ENCODE measurements around the gene B3GNT9.
A peak's percentile ranks its signal among the peaks of the same experiment; 100 is the strongest.

B3GNT9 gene, protein sequence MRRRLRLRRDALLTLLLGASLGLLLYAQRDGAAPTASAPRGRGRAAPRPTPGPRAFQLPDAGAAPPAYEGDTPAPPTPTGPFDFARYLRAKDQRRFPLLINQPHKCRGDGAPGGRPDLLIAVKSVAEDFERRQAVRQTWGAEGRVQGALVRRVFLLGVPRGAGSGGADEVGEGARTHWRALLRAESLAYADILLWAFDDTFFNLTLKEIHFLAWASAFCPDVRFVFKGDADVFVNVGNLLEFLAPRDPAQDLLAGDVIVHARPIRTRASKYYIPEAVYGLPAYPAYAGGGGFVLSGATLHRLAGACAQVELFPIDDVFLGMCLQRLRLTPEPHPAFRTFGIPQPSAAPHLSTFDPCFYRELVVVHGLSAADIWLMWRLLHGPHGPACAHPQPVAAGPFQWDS

DNA sequence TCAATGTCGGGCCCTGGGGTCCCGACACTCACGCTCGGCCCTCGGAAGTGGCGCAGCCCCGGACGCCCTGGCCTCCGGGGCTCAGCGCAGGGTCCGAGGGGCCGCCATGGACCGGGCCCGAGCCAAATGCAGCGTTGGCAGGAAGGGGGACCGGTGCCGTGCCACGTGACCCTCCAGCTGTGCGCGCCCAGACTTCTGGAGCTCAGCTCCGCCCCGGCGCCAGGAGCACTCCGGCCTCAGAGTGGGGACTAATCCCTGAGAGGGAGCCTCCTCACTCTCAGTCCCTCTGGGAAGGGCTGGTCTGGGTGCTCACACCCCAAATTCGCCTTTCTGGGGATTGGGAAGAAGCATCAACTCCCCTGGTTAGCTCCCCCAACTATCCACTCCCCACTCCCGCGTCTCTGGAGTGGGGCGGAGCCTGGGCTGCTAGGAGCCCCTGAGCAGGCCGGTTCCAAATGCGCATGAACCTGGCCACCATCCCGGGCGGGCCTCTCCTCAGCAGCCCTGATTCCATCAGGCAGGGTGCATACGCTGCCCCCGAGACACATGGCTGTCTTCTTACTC, at the start of gene B3GNT9:
Gene B3GNT9, minus strand, starts transcription at position 166 of the 564 bp plus-strand sequence. CDS start 513 bp downstream, outside the sequence.
- peak; percentile 92 for DNase-seq (ENCODE audit: low spot score)

DNA sequence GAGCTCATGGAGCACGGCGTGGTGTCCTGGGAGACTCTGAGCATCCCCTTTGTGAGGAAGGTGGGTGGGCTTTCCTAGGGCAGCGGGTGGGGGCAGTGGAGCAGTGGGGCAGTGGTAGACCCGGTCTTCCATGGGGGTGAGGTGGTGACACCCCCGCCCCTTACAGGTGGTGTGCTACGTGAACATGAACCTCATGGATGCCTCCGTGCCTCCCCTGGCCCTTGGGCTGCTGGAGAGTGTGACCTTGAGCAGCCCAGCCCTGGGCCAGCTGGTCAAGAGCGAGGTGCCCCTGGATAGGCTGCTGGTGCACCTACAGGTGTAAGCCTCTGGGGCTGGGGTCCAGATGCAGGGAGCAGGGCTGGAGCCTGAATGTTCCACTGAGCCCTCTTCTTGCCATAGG, 49.7 kb upstream of the B3GNT9 start:
- no peak for DNase-seq (ENCODE audit: low spot score)

DNA sequence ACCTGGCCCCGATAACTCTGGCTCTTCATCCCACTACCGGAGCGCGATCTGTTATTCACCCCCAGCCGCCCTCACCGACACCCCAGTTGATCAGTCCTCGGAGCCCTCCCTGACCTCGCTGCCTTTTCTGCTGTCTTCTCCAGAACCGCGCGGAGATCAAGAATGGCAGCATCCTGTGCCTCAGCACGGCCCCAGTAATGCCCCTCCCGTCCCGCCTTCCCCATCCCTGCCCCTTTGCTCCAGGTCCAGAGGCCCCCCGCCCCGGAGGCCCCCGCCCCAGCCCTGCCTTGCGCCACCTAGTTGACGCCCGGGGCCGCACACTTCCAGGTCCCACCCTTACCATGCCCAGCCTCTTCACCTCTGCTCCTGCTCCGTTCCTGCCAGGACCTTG, 49.0 kb upstream of the B3GNT9 start:
- DNase-seq (ENCODE audit: low spot score): no peak

DNA sequence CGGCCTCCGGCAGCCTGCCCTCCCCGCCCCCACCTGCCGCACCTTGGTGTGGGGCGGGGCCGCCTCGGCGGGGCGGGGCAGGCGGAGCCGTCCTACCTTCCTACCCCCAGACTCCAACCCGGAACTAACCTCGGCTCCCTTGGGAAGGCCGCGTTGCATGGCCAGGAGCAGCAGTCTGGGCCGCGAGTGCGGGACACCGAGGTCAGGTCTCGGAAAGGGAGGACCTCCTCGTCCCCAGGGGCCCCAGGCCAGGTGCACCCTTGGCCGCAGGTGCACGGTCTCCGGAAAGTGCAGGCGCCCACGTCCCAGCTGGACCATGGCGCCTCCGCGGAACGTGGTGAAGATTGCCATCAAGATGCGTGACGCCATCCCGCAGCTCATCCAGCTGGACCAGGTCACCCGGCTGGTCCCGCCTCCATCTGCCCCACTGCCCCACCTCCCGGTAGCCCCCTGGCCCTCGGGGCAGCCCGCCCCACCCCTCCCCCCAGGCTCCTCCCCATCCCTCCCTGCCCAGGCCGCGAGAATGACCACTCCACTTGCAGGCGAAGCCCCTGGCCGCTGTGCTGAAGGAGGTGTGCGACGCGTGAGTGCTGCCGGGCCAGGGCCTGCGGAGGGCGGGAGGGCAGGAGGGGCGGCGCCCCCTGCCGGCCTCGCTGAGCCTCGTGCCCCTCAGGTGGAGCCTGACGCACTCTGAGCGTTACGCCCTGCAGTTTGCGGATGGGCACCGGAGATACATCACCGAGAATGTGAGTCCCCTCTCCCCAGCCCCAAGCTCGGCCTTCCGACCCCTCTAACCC, 48.4 kb upstream of the B3GNT9 start, which contains the start of gene ELMO3:
Gene ELMO3, plus strand, starts transcription at position 121 of the 797 bp plus-strand sequence. Its CDS starts 196 bp downstream, at position 317.
- no peak for DNase-seq (ENCODE audit: low spot score)

DNA sequence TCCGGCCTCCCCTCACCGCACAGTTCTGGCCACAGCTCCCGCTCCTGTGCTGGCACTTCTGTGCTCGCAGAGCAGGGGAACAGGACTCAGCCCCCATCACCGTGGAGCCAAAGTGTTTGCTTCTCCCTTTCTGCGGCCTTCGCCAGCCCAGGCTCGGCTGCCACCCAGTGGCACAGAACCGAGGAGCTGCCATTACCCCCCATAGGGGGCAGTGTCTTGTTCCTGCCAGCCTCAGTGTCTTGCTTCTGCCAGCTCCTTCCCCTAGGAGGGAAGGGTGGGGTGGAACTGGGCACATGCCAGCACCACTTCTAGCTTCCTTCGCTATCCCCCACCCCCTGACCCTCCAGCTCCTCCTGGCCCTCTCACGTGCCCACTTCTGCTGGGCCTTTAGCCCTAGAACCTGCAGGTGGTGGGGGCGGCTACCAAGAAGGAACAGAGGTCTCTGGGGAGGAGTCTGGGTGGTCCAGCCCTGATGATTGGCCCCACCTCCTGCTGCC, 47.5 kb upstream of the B3GNT9 start:
- peak; percentile 85 for DNase-seq (ENCODE audit: low spot score)

DNA sequence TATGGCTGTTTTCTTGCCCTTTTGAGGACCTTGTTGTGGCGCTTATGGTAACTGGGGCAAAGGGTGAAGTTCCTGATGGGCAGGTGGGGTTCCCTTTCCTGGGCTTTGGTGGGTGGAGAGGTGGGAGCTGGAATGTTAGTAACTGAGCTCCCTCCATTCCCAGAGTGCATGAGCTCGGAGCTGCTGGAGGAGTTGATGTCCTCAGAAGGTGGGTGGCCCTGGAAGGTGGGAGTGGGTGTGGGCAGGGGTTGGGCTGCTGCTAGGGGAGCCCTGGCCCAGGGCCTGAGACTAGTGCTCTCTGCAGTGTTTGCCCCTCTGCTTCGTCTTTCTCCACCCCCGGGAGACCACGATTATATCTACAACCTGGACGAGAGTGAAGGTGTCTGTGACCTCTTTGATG, 46.9 kb upstream of the B3GNT9 start:
- no peak for DNase-seq (ENCODE audit: low spot score)

DNA sequence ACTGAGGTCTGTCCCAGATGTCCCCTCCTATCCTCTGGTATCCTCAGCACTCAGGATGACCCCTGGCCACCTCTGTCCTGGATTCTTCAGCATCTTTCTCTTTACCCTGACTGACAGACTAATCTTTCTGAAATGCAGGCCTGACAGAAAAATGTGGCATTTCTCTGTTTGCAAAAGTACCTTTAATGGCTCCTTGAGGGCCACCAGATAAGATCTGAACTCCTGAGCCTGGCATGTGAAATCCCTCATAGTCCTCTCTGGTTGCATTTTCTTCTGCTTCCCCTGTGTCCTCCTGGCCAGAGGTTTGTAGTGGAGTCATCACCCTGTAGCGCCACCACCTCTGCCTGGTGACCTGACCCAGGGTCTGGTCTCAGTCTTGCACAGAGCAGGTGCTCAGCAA, 46.1 kb upstream of the B3GNT9 start:
- DNase-seq (ENCODE audit: low spot score): no peak

DNA sequence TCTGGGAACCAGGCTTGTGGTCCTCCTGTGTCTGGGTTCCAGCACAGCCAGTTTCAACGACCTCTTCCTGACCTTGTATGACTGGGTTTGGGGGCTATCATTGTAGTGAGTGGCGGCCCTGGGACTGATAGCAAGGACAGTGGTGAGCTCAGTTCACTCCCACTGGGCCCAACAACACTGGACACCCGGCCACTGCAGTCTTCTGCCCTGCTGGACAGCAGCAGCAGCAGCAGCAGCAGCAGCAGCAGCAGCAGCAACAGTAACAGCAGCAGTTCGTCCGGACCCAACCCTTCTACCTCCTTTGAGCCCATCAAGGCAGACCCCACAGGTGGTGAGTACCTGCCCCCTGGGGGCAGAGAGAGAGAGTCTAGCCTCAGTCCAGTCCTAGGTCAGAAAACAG, 44.9 kb upstream of the B3GNT9 start:
- no peak for DNase-seq (ENCODE audit: low spot score)

DNA sequence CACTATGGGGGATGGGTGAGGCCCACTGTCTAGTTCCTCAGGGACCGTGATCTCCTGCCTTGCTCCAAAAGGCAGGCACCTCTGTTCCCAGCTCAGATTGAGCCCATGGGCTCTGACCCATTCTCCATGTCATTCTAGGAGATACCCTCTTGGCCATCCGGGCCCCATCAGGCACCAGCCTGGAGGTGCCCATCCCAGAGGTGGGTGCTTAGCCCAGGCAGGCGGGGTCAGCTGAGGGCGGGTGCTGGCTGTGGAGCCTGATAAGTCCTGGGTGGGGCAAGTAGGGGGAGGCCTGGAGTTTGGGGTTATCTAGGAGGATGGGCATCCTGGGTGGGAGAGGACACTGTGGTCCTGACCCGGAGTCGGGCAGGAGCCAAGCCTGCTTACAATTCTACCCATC, 43.5 kb upstream of the B3GNT9 start:
- DNase-seq (ENCODE audit: low spot score): no peak

DNA sequence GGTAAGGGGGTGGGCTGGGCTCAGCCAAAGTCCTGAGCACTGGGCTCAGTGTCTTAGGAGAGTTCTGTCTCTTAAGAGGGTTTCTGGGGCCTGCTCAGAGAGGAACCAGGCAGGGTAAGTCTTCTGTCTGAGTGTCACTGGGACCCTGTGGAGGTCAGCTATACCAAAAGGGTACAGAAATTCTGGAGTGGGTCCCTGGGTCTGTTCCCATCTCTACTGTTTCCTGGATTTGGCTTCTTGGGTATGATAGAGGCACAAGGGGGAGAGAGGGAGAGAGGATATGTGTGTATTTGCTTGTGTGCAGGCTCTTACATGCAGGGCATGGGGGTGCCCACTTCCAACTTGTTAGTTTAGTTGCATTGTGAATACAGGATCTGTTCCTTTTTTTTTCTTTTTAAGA, 42.7 kb upstream of the B3GNT9 start:
- DNase-seq (ENCODE audit: low spot score): no peak

DNA sequence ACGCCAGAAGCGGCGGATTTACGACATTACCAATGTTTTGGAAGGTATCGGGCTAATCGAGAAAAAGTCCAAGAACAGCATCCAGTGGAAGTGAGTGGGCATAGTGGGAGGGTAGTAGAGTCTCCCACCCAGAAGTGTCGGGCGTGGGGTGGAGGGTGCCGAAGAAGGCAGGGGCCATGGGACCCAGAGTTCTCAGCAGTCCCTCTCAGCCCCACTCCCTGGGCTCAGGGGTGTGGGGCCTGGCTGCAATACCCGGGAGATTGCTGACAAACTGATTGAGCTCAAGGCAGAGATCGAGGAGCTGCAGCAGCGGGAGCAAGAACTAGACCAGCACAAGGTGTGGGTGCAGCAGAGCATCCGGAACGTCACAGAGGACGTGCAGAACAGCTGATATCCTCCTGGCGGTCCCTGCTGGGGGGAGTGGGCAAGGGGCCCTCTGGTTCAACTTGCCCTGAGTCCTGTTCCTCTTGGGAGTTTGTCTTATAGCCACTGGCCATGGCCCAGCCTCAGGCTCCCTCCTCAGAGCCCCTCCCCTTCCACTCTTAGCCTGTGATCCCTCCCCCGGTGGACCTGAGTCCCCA, 42.1 kb upstream of the B3GNT9 start:
- DNase-seq (ENCODE audit: low spot score): no peak

DNA sequence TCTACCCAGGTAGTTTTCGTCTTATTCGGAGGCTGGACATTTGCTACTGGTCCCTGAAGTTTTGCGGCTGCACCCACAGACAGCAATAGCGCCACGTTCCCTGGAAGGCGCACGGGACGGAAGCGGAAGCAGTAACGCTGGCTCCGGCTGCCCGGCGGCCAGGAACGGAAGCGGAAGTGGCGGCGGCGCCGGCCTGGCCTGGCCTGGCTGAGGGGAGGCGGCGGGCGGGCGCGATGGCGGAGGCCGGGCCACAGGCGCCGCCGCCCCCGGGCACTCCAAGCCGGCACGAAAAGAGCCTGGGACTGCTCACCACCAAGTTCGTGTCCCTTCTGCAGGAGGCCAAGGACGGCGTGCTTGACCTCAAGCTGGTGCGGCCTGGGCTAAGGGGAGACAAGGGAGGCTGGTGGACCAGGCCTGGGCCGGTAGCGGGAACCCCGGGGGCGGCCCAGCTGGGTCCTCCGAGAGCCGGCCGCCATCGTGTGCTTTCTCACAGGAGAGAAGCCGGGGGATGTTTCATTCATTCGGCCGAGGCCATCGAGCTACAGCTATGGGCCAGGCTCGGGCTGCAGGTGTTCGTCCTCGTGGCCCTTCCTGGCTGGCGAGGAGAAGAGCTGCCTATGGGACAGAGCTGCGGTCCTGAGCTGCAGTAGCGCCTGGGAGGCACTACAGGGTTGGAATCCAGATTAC, 41.3 kb upstream of the B3GNT9 start, which contains the start of gene E2F4:
Gene E2F4, plus strand, starts transcription at position 161 of the 687 bp plus-strand sequence. Its CDS starts 73 bp downstream, at position 234.
- DNase-seq (ENCODE audit: low spot score): peak; percentile 94

DNA sequence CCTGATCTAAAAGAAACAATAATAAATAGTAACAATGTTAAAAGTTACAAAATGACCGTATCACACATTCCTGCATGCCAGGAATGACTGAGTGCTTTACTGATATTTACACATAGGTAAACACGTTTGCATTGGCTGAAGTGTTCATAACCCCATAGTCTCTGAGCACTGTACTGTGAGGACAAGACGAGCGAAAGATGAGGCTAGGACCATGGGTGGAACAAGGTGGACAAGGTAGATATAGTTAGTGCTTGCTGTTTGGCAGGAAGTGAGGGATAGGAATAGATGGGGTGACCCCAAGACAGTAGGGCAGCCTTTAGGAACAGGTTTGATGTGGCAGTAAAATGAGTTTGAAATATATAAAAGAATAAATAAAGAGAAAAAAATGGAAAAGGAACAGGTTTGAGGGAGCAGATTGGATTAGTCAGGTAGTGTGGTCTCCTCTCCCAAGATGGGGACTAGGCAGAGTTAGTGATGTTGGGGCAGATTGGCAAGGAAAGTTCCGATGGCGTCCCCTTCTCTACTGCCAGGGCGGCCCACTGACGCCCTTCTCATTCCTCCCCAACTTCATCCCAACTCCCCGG, 40.7 kb upstream of the B3GNT9 start:
- no peak for DNase-seq (ENCODE audit: low spot score)

DNA sequence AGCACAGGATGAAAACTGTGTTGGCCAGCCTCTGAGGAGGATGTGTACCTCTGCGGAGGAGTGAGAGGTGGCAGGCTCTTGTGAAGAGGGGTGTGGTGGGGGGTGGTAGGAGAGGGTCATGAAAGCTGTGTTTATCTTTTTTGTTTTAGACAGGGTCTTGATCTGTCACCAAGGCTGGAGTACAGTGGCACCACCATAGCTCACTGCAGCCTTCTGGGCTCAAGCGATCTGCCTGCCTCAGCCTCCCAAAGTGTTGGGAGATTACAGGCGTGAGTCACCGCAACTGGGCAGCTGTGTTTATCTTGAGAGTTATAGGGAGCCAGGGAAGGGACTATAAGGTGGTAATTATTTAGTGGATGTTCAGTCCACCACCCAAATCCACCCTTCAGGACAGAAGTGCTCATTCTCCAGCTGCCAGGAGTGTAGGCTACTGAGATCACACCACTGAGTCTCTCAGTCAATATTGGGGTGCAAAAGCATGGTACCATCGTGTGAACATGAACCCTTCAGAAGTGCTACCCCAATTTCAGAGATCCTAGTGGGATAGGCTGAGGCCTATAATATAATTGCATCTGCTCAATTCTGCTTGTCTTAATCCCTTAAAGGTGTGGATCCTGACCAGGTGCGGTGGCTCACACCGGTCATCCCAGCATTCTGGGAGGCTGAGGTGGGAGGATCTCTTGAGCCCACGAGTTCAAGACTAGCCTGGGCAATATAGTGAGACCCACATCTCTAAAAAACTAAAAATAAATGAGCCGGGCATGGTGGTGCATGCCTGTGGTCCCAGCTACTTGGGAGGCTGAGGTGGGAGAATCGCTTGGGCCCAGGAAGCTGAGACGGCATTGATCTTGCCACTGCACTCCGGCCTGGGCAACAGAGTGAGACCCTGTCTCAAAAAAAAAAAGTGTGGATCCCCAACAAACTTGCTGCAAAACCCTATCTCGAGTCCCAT, 39.9 kb upstream of the B3GNT9 start:
- no peak for DNase-seq (ENCODE audit: low spot score)

DNA sequence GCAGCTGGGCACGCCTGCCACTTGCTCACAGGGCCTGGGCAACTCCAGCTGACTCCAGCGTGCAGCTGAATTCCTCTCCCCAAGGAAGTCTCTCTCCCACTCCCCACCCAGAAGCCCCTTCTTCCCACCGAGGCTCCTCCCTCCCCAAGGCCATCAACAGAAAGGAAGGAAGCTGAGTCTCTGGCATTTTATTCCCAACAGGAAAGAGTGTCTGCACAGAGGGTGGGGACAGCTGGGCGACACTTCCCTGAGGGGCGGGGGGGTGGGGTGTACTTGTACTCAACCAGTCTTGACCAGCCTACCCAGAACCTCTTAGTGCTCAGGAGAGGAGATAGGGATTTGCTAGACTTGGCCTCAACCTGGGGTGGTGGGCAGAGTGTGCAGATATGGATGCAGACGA, 39.2 kb upstream of the B3GNT9 start, which contains the start of gene EXOC3L1:
Gene EXOC3L1, minus strand, starts transcription at position 96 of the 400 bp plus-strand sequence. CDS start 460 bp downstream, outside the sequence.
- DNase-seq (ENCODE audit: low spot score): no peak

DNA sequence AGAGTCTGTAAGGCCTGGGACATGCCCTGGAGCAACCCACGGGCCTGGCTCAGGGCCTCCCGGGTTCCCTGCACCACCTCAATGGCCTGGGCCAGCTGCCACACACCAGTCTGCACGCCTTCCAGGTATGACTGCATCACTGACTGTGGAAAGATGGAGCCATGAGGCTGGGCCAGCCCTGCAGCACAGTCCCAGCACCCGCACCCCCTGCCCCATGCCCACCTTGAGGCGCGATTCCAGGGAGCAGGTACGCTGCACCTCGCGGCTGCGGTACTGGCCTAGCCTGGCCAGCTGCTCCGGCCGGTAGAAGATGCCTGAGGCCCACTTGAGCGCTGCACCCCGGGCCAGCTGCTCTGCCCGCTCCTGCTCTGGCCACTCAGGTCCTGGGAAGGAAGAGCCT, 38.0 kb upstream of the B3GNT9 start:
- DNase-seq (ENCODE audit: low spot score): no peak

DNA sequence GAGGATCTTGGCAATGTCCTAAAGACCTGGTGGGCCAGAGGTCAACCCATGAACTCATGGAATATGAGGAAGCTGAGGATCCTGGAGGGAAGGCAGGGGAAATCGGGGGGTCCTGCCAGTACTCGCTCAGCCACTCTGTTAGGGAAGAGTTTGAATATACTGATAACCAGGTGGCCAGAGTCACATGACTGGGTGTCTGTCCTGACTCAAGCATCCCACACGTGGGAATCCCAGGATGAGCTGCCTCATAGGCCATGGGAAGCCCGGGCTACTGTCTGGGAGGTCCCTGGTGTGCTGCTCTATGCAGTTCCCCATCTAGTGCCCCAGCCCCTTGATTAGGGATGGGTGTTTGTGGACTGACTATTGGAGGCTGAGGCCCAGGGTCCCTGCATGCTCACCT, 37.5 kb upstream of the B3GNT9 start:
- no peak for DNase-seq (ENCODE audit: low spot score)

DNA sequence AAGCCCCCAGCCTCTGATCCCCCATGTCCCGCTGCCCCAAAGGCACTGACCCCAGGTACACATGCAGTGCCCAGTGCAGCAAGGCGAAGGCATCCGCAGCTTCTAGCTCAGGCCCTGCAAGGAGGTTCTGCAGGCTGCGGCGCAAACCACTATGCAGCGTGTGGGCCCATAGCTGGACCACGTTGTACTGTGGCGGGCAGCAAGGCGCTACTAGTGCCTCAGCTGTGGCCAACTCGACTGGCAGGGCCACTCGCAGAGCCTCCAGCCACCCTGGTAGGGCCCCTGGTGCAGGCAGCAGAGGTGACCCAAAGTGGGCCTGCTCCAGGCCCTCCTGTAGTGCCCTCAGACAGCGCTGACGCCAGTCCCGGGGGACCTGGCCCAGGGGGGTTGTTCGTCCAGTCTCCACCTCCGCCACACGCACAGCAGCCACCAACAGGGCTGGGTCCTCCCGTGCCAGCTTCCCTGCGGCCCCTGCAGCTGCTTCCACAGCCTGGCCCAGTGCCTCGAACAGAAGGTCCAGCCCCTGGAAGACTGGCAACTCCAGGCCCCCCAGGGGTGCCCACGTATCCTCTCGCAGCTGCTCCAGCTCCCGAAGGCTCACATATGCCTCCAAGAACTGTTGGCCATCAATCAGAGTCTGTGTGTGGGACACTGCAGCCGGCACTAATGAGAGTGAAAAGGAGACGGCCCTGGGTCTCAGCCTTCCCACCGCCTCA, 36.5 kb upstream of the B3GNT9 start:
- no peak for DNase-seq (ENCODE audit: low spot score)

DNA sequence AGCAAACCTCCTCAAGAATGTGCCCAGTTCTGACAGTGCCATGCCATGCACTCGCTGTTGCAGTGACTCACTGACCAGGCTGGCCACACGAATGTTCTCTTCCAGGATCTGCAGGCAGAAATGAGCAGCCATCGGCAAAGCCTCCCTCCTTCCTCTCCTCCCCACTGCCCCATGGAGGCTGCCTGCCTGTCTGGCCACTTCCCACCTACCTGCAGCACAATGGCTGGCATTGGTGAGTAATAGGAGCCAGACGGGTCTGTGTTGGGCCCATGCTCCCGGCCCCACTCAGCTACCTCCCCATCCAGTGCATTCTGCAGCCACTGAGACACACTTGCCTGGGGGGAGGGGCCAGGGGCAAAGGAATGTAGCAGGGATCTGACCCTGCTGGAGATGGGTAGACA, 35.8 kb upstream of the B3GNT9 start:
- DNase-seq (ENCODE audit: low spot score): peak; percentile 54

All from hepatic stellate cell (primary cell).